Uterus (tissue), 2 donors: ENCODE data around the gene C1QTNF5.

Experiments used
- POLR2A ChIP-seq, 2 donors: fragments of 450-650 bp; IDR thresholded peaks; one replicate each; pipeline ENCODE4 v1.6.1; 2016; ENCODE audit warnings: antibody characterized with exemption in 2 of 2, mild to moderate bottlenecking in 1 of 2, moderate library complexity in 1 of 2
- TF ChIP-seq, protein P1 (sequence below), 4 experiments: fragments of 200-600 bp in 2 of 4; fragments of 450-650 bp in 2 of 4; sonication (generic) in 2 of 4; IDR thresholded peaks; one replicate each; pipeline ENCODE4 v1.5.1; 2016 to 2019; ENCODE audit warnings: antibody characterized with exemption in 4 of 4, mild to moderate bottlenecking in 2 of 4, moderate library complexity in 1 of 4

DNA sequence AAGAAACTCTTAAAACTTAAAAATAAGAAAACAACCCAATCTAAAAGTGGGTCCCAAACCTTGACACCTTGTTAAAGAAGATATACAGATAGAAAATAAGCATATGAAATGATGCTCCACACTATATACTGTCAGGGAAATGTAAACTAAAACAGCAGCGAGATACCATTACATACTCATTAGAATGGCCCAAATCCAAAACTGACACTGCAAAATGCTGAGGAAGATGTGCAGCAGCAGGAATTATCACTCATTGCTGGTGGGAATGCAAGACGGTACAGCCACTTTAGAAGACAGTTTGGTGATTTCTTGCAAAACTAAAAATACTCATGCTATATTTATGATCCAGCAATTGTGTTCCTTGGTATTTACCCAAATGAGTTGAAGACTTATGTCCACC, 11.4 kb downstream of the C1QTNF5 start:
- TF ChIP-seq POLR2A (IDR thresholded peaks at IDR 0.05), result no peak
- TF ChIP-seq, protein P1, sequence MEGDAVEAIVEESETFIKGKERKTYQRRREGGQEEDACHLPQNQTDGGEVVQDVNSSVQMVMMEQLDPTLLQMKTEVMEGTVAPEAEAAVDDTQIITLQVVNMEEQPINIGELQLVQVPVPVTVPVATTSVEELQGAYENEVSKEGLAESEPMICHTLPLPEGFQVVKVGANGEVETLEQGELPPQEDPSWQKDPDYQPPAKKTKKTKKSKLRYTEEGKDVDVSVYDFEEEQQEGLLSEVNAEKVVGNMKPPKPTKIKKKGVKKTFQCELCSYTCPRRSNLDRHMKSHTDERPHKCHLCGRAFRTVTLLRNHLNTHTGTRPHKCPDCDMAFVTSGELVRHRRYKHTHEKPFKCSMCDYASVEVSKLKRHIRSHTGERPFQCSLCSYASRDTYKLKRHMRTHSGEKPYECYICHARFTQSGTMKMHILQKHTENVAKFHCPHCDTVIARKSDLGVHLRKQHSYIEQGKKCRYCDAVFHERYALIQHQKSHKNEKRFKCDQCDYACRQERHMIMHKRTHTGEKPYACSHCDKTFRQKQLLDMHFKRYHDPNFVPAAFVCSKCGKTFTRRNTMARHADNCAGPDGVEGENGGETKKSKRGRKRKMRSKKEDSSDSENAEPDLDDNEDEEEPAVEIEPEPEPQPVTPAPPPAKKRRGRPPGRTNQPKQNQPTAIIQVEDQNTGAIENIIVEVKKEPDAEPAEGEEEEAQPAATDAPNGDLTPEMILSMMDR (IDR thresholded peaks at IDR 0.05), result no peak
